HG03469 (cell line): Measurements from ENCODE around the gene SOX6.
A peak's percentile ranks its signal among the peaks of the same experiment; 100 is the strongest.

ENCODE experiments used
- ATAC-seq: cut with Tn5 transposase; IDR thresholded peaks from one replicate; pipeline ENCODE4 v1.9.1; 2021; ENCODE audit warnings: mild to moderate bottlenecking, moderate library complexity, moderate number of reproducible peaks; ENCODE audit not compliant: unreplicated experiment

The SOX6 gene

GRCh38 chr11:16279524-16279923 is 76.8 kb downstream of the SOX6 start:
- ATAC-seq: no peak

- ATAC-seq: no peak
These were observed 77.4 kb downstream of the SOX6 start for GRCh38 chr11:16278979-16279378.

GRCh38 chr11:16278273-16278672 is 78.1 kb downstream of the SOX6 start:
- no peak for ATAC-seq

GRCh38 chr11:16276251-16276650 is 80.1 kb downstream of the SOX6 start:
- ATAC-seq: no peak

GRCh38 chr11:16271258-16271657 is 85.1 kb downstream of the SOX6 start:
- ATAC-seq: no peak

GRCh38 chr11:16266021-16266420 is 90.3 kb downstream of the SOX6 start:
- no peak for ATAC-seq

- no peak for ATAC-seq
These were observed 91.3 kb downstream of the SOX6 start for GRCh38 chr11:16265022-16265421.

GRCh38 chr11:16262645-16262955 is 93.7 kb downstream of the SOX6 start:
- ATAC-seq: no peak

GRCh38 chr11:16261836-16262644 is 94.3 kb downstream of the SOX6 start:
- peak; percentile 86 for ATAC-seq

- no peak for ATAC-seq
These were observed 104.0 kb downstream of the SOX6 start for GRCh38 chr11:16252373-16252772.

- no peak for ATAC-seq
These were observed 108.1 kb downstream of the SOX6 start for GRCh38 chr11:16248248-16248647.

- no peak for ATAC-seq
These were observed 113.5 kb downstream of the SOX6 start for GRCh38 chr11:16242806-16243205.

- no peak for ATAC-seq
These were observed 115.7 kb downstream of the SOX6 start for GRCh38 chr11:16240687-16241086.

- ATAC-seq: no peak
These were observed 116.9 kb downstream of the SOX6 start for GRCh38 chr11:16239141-16240105.

GRCh38 chr11:16226245-16226644 is 130.1 kb downstream of the SOX6 start:
- no peak for ATAC-seq

- no peak for ATAC-seq
These were observed 130.7 kb downstream of the SOX6 start for GRCh38 chr11:16225623-16226022.

GRCh38 chr11:16223558-16223957 is 132.8 kb downstream of the SOX6 start:
- no peak for ATAC-seq

GRCh38 chr11:16217631-16218030 is 138.7 kb downstream of the SOX6 start:
- no peak for ATAC-seq

- ATAC-seq: no peak
These were observed 139.5 kb downstream of the SOX6 start for GRCh38 chr11:16216831-16217230.

- ATAC-seq: no peak
These were observed 141.0 kb downstream of the SOX6 start for GRCh38 chr11:16215352-16215751.

- no peak for ATAC-seq
These were observed 144.9 kb downstream of the SOX6 start for GRCh38 chr11:16211407-16211806.

GRCh38 chr11:16204261-16204660 is 152.1 kb downstream of the SOX6 start:
- no peak for ATAC-seq
